Activated CD4-positive, alpha-beta T cell treated with anti-CD3 and anti-CD28 coated beads for 24 hours (primary cell): Measurements from ENCODE around the gene DNAJB9.
"Not testable (repeated sequence)": the region's sequence is repeated elsewhere in the genome, so short reads cannot be mapped to it uniquely, and the experiment has no call there.

Experiments
- DNase-seq, 2 donors: peaks; one replicate each; pipeline ENCODE4 v3.0.0-alpha.2; 2020; ENCODE audit warnings: low read depth in 2 of 2

DNAJB9 gene

DNA sequence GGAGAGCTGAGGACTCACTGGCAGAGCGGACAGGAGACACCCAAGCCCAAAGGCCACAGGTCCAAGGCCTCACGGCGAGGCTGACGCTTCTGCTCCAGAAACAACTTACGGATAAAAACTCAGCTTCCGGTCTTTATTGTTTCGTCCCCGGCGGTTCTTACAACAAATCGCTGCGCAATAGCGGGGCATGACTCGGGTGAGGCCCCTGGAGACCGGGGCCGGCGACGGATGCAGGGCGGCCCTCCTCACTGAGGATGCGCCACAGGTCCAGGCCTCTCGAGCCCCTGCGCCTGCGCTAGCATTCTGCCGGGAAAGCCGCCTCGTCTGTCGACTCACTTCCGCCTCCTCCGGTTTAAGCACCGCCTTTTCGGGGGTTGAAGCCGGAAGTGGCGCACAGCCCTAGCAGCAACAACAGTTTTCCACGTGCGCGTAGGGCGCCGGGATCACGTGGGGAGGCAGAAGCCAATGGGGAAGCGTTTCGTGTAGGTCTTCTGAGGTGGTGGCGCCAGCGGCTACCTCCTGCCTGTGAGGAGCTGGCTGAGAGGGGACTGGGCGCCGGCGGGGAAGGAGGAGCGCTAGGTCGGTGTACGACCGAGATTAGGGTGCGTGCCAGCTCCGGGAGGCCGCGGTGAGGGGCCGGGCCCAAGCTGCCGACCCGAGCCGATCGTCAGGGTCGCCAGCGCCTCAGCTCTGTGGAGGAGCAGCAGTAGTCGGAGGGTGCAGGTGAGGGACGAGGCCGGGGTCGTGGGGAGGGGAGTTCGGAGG is at the start of gene DNAJB9, which contains the start of gene THAP5:
Gene DNAJB9 (plus strand): TSS at position 494 of the 765 bp plus-strand sequence. CDS start 1,853 bp downstream, outside the sequence.
Gene THAP5 (minus strand): TSS at position 326 of the 765 bp plus-strand sequence. CDS start 137 bp downstream, at position 189.
- peak; percentile 94 to 97 for DNase-seq

DNA sequence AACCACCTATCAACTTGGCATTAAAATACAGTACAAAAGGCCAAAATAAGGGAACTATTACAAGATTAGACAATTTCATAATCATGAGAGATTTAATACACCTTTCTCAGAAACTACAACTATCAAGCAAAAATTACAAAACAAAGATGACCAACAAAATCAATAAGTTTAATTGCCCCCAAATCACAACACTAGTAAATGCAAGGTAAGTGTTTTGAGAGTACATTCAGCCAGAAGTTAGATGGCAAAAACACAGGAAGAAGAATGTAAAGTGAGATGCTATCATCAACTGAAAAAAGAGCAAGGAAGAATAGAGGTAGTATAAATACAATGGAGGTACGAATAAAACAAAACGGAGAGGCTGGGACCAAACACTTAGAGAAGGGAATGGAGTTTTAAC is 46.9 kb upstream of the DNAJB9 start:
- no peak for DNase-seq

DNA sequence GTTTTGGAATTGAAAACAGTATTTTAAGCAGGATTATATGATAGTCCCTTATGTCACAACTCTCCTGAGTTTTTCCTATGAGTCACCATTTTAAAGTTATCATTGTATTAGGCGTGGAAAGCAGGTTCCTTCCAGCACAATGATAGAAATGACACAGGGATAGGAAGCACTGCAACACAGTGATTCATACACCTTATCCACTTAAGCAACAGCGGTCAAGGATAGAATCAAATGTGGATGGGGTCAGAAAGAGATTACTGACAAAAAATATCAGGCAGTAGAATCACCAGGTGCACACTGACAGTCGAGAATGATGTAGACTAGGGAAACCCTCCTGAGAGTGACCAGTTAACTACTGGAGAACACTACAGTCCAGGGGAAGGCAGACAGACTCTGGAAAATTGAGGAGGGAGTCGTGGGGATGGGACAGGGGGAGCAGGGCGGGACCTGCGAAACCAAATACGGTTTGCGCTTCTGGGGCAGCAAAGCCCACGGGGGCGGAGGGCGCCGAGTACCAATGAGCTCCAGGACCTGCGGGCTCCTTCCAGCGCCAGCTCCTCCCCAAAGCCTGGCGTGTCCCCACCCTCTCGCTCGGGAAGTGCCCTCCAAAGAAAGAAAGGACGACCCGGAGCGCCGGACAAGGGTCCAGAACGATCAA is 44.2 kb upstream of the DNAJB9 start:
- DNase-seq = peak in 1 of 2 donors; percentile 25

DNA sequence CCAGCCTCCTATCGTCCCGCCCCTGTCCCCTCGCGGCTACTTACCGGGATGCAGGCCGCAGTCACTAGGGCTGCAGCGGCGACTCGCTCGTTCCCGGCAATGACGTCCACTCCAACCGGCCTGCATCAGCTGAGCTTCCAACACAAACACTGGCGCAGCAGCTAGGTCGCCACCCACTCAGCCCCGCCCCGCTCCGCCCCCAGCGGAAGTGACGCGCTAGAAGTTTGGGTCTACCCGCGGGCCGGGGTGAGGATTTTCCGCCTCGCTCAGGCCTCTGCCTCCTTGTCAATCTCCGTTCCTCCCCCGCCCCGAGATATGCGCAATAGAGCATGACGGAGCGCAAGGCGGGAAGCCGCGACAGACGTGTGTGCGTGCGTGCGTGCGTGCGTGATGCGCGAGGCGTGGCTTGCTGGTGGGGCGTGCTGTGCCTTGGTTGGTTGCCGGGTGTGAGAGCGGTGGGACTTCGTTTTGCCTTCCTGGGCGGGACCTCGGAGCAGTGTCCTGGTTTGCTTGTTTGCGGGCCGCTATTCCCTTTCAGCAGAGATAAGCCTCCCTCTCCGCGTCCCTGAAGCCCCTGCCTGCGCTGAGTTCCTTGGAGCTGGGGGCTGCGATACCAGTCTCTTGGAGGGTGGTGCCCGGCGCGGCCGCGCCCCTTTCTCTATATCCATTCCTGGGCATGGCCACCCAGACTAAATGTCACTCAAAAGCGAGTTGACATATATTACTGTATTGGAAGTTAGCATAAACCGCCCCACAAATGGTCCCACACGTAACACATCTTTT is 43.5 kb upstream of the DNAJB9 start, which contains the start of gene PNPLA8:
Gene PNPLA8 (minus strand): TSS at position 151 of the 783 bp plus-strand sequence. CDS start 10,644 bp downstream, outside the sequence.
- peak; percentile 100 for DNase-seq

DNA sequence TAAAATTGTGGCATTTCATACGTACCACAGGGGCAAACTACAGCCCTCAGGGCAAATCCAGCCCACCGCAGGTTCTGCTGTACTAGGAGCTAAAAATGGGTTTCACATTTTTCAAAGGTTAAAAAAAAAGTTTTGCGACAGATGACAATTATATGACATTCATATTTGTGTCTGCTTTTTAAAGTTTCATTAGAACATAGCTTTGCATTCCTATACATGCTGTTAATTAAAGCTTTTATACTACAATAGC is 43.0 kb upstream of the DNAJB9 start:
- no peak for DNase-seq

DNA sequence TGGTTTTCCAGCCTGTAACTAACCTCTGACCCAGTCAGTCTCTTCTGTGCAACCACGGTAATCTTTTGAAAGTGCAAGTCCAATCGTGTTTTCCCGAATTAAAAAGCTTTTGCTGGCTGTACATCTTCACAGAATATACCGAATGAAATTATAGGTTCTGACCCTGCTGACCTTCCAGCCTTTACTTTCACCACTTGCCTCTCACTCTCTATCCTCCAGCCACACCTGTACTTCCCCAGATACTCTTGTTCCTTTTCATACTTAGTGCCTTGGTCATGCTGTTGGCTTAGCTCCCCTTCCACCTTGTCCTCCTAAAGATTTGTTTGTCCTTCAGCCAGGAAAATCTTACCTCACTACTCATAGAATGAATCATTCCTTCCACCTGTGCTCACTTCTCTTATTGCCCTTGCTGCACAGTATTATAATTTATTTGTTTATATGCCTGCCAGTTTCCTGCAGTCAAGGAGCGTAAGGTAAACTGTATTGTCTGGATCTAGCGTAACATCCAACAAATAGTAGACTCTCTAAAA is 41.4 kb upstream of the DNAJB9 start:
- no peak for DNase-seq

DNA sequence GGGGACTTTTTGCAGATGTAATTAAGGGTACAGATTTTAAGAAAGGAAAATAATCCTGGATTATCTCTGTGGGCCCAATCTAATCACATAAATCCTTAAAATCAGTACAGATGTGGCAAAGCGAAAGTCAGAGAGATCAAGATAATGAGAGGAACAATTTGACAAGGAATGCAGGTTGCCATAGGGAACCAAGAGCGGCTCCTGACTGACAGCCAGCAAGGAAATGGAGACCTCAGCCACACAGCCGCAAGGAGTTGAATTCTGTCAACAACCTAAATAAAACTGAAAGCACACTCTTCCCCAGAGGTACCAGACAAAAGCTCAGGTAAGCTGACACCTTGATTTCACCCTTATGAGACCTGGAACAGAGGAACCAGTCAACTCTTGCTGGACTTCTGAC is 40.3 kb upstream of the DNAJB9 start:
- no peak for DNase-seq

GRCh38 chr7:108533712-108534111 is 36.0 kb upstream of the DNAJB9 start:
- DNase-seq = no peak

DNA sequence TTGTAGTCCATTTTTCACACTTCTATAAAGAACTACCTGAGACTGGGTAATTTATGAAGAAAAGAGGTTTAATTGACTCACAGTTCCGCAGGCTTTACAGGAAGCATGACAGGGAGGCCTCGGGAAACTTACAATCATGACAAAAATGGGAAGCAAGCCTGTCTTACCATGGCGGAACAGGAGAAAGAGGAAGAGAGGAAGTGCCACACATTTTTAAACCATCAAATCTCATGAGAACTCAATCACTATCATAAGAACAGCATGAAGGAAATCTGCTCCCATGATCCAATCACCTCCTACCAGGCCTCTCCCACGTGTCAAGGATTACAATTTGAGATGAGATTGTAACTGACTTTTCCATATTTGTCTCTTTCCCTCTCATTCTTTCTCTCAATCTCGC is 34.4 kb upstream of the DNAJB9 start:
- DNase-seq = no peak

- no peak for DNase-seq
These were observed 33.9 kb upstream of the DNAJB9 start for GRCh38 chr7:108535744-108536143.

GRCh38 chr7:108537229-108537628 is 32.4 kb upstream of the DNAJB9 start:
- DNase-seq = no peak

DNA sequence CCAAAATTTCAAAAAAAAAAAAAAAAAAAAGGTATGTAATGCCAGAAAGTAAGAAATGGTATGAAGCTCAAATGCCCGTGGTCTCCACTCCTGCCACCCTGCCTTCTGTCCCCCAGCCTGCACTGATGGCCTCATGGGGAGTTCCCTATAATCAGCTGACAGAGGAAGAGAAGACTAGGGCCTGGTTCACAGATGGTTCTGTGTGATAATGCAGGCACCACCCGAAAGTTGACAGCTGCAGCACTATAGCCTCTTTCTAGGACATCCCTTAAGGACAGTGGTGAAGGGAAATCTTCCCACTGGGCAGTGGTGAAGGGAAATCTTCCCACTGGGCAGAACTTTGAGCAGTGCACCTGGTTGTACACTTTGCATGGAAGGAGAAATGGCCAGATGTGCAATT is 31.4 kb upstream of the DNAJB9 start:
- DNase-seq = not testable (repeated sequence)

- DNase-seq = not testable (repeated sequence)
These were observed 31.0 kb upstream of the DNAJB9 start for GRCh38 chr7:108538685-108539084.

DNA sequence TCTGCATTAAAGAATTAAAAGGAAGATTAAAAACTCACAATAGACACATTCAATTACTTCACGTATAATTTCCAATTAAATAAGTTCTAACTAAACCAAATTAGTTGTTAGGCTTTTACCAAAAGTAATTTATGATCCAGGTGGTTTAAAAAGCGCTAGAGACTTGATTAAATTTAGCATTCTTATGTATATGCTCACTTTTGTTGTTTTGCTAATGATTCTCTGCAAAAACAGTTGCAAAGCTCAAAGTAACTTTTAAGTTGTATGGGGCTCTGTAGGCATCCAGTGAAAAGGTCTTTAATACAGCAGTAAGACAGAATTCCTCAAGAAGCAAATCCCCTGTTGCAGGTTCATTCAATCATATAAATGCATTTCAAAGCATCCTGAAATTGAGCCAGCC is 28.2 kb upstream of the DNAJB9 start:
- DNase-seq = no peak

- DNase-seq = not testable (repeated sequence)
These were observed 21.4 kb upstream of the DNAJB9 start for GRCh38 chr7:108548141-108548896.

DNA sequence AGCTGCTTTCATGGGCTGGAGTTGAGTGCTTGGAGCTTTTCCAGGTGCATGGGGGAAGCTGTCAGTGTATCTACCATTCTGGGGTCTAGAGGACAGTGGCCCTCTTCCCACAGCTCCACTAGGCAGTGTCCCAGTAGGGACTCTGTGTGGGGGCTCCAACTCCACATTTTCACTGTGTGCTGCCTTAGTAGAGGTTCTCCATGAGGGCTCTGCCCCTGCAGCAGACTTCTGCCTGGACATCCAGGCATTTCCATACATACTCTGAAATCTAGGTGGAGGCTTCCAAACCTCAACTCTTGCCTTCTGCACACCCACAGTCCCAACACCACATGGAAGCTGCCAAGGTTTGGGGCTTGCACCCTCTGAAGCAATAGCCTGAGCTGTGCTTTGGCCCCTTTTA is 13.0 kb upstream of the DNAJB9 start:
- DNase-seq = not testable (repeated sequence)

- no peak for DNase-seq
These were observed 12.5 kb upstream of the DNAJB9 start for GRCh38 chr7:108557191-108557590.

DNA sequence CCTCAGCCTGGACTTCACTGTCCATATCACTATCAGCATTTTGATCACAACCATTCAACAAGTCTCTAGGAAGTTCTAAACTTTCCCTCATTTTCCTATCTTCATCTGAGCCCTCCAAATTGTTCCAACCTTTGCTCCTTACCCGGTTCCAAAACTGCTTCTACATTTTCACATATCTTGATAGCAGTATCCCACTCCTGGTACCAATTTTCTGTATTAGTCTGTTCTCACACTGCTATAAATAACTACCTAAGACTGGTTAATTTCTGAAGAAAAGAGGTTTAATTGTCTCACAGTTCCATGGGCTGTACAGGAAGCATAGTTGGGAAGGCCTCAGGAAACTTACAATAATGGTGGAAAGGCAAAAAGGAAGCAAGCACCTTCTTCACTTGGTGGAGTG is 12.1 kb upstream of the DNAJB9 start:
- DNase-seq = no peak

- DNase-seq = no peak
These were observed 10.4 kb upstream of the DNAJB9 start for GRCh38 chr7:108559253-108559652.

DNA sequence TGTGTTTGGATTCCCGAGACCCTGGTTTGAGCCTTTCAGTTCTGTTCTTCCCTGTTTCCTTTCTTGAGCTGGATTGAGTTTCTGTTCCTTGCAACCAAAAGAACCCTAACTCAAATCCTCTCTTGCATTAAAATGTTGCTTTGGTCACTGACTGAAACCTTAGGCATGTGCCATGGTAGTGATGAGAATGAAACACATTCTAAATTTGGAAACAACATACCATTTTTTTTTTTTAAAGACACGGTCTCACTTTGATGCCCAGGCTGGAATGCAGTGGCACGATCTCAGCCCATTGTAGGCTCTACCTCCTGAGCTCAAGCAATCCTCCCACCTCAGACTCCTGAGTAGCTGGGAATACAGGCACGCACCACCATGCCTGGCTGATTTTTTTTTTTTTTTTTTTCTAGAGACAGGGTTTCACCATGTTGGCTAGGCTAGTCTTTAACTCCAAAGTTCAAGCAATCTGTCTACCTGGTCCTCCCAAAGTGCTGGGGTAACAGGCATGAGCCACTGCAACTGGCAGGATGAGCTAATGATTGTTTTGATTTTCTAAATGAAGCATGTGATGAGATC is 8.5 kb upstream of the DNAJB9 start:
- DNase-seq = no peak

DNA sequence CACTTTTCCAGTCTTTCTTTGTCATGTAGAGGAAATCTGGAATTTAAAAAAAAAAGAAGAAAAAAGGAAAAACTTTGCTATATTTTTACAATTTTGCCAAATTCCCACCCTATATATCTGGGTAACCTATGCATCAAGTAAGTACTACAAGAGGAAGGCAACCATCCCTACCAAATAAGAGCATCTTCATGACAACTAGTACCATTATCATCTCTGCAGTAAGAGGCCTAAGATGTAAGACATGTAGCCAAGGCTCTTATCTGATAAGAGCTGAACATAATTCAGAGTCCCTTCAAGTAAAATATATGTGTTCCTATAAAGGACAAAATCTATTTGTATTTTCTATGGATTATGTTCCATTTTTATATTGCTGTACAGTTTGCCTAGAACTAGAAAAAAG is 3.7 kb upstream of the DNAJB9 start:
- DNase-seq = no peak
